ENCODE measurements around the gene LRRC4C.

GRCh38 chr11:40253166-40253565 lies 1206.3 kb downstream of the LRRC4C start:
- TF ChIP-seq EP300 (IDR thresholded peaks at IDR 0.05; ENCODE audit: borderline replicate concordance) (no peak), FOXM1 (IDR thresholded peaks at IDR 0.05; ENCODE audit: borderline replicate concordance, low read depth) (no peak), REST (IDR thresholded peaks at IDR 0.05; ENCODE audit: low read depth) (no peak), NFIC (IDR thresholded peaks at IDR 0.05) (no peak), RAD21 (IDR thresholded peaks at IDR 0.05; ENCODE audit: low read depth) (no peak), YY1 (IDR thresholded peaks at IDR 0.05; ENCODE audit: low read depth) (no peak), MAX (IDR thresholded peaks at IDR 0.05) (no peak), TAF1 (IDR thresholded peaks at IDR 0.05; ENCODE audit: low read depth) (no peak), USF1 (IDR thresholded peaks at IDR 0.05) (no peak), TCF12 (IDR thresholded peaks at IDR 0.05; ENCODE audit: low read depth) (no peak), TEAD4 (IDR thresholded peaks at IDR 0.05) (no peak), CREB1 (IDR thresholded peaks at IDR 0.05; ENCODE audit: low read depth) (no peak), EGR1 (IDR thresholded peaks at IDR 0.05) (no peak)
